GM23248 (cell line): ENCODE data around the gene ARMH3.

Experiments
- EZH2 ChIP-seq: fragments of 200-600 bp; sonication (generic); IDR thresholded peaks from 2 replicates; pipeline ENCODE4 v1.6.1; 2018; ENCODE audit warnings: antibody characterized with exemption, mild to moderate bottlenecking; ENCODE audit not compliant: insufficient read depth, poor library complexity, severe bottlenecking
- EZH2phosphoT487 ChIP-seq: fragments of 200-600 bp; sonication (generic); IDR thresholded peaks from 2 replicates; pipeline ENCODE4 v1.6.1; 2018; ENCODE audit warnings: antibody characterized with exemption, moderate library complexity, mild to moderate bottlenecking, low read depth; ENCODE audit not compliant: insufficient read depth

DNA sequence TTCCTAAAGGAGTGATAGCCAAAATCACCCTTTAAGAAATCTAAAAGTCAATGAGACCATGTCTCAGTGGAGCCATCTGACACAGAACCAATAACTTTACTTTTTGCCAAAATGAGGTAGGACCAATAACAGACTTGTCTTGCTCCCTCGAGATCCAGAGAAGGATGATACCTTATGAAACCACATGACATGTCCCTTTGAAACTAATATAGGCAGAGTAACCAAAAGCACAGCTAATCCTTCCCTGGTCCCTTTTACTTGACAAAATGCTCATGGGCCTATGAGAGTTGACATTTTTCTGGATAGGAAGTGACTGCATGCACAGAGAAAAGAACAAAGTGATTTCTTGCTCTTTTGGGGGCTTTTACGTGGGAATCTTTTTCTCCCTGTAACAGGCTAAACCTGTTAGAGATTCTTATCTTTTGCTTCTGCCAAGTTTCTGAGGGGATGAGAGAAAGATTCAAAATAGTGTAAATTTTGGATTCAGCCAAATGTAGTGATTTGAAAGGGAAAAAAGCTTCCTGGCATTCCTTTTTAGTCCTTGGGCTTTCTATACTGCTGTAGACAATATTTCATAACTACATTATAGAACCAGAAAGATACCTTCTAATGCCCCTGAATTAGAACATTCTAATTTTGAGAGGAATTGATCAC is 87.6 kb downstream of the ARMH3 start:
- no peak for TF ChIP-seq EZH2
- no peak for TF ChIP-seq EZH2phosphoT487
